HL-60 (cell line): Measurements from ENCODE around the gene PACRG.

ENCODE experiments used
- POLR2AphosphoS5 ChIP-seq: IDR thresholded peaks from 2 replicates; pipeline ENCODE4 v1.6.1; 2012; ENCODE audit warnings: low read depth
- SPI1 ChIP-seq: IDR thresholded peaks from 2 replicates; pipeline ENCODE4 v1.6.1; 2012; ENCODE audit warnings: low read depth, mild to moderate bottlenecking, borderline replicate concordance
- TF ChIP-seq, protein P1 (sequence below): IDR thresholded peaks from one replicate; pipeline ENCODE4 v1.5.1; 2011; ENCODE audit warnings: low read length, control low read depth, inconsistent platforms; ENCODE audit not compliant: insufficient read depth
- TF ChIP-seq, protein P2 (sequence below): IDR thresholded peaks from 2 replicates; pipeline ENCODE4 v1.6.1; 2012; ENCODE audit warnings: low read depth; ENCODE audit not compliant: insufficient replicate concordance

DNA sequence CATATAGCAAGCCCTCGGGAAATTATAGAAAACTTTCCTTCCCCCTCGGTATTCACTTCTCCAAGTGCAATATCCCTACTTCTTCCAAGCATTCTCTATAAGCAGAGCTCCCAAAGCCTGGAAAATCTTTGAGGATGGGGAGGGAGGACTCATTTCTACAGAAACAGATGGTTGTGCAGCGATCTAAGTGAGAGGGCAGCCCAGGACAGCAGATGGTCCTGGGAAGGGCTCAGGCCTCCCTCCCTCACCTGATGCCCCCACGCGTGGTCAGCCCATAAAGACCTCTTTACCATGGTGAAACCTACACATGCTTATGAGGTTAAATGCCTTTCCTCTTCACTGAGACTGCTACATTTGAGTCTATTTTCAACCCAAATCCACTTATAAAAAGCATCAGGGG, 367.1 kb downstream of the PACRG start:
- TF ChIP-seq, protein P1, sequence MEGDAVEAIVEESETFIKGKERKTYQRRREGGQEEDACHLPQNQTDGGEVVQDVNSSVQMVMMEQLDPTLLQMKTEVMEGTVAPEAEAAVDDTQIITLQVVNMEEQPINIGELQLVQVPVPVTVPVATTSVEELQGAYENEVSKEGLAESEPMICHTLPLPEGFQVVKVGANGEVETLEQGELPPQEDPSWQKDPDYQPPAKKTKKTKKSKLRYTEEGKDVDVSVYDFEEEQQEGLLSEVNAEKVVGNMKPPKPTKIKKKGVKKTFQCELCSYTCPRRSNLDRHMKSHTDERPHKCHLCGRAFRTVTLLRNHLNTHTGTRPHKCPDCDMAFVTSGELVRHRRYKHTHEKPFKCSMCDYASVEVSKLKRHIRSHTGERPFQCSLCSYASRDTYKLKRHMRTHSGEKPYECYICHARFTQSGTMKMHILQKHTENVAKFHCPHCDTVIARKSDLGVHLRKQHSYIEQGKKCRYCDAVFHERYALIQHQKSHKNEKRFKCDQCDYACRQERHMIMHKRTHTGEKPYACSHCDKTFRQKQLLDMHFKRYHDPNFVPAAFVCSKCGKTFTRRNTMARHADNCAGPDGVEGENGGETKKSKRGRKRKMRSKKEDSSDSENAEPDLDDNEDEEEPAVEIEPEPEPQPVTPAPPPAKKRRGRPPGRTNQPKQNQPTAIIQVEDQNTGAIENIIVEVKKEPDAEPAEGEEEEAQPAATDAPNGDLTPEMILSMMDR: no peak
- TF ChIP-seq POLR2AphosphoS5 (no peak), SPI1 (no peak)
- TF ChIP-seq, protein P2, sequence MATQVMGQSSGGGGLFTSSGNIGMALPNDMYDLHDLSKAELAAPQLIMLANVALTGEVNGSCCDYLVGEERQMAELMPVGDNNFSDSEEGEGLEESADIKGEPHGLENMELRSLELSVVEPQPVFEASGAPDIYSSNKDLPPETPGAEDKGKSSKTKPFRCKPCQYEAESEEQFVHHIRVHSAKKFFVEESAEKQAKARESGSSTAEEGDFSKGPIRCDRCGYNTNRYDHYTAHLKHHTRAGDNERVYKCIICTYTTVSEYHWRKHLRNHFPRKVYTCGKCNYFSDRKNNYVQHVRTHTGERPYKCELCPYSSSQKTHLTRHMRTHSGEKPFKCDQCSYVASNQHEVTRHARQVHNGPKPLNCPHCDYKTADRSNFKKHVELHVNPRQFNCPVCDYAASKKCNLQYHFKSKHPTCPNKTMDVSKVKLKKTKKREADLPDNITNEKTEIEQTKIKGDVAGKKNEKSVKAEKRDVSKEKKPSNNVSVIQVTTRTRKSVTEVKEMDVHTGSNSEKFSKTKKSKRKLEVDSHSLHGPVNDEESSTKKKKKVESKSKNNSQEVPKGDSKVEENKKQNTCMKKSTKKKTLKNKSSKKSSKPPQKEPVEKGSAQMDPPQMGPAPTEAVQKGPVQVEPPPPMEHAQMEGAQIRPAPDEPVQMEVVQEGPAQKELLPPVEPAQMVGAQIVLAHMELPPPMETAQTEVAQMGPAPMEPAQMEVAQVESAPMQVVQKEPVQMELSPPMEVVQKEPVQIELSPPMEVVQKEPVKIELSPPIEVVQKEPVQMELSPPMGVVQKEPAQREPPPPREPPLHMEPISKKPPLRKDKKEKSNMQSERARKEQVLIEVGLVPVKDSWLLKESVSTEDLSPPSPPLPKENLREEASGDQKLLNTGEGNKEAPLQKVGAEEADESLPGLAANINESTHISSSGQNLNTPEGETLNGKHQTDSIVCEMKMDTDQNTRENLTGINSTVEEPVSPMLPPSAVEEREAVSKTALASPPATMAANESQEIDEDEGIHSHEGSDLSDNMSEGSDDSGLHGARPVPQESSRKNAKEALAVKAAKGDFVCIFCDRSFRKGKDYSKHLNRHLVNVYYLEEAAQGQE: no peak
